CD4-positive, alpha-beta T cell (primary cell): ENCODE results near the gene ACOT8. TPM values are rescaled to one million over a fixed set of nuclear protein-coding genes. Genes with fewer than 3 reads are reported as not detected.

Source experiments
- ATAC-seq: fragments of 200-7000 bp; cut with Tn5 transposase; one replicate; pipeline ENCODE4 v1.10.0; 2022; ENCODE audit warnings: mild to moderate bottlenecking; ENCODE audit not compliant: poor library complexity
- CTCF ChIA-PET: fragments of 350-600 bp; sonication (Branson Sonifier 250); formaldehyde crosslinking; loops from one replicate; lab custom pipeline; 2021; ENCODE audit warnings: antibody characterized with exemption, inconsistent platforms; lab: Charles Lee
- POLR2A ChIA-PET: fragments of 350-600 bp; sonication (Branson Sonifier 250); formaldehyde crosslinking; loops from one replicate; lab custom pipeline; 2021; ENCODE audit warnings: antibody characterized with exemption, inconsistent platforms; lab: Charles Lee
- DNase-seq, 14 experiments: peaks; one replicate each; pipeline ENCODE4 v3.0.0-alpha.2; 2013 to 2020; ENCODE audit warnings: mixed read lengths in 2 of 14
- H3K27ac ChIP-seq, 2 donors: one replicate each; pipeline versions ENCODE4 v1.5.1 to v1.7.0; 2013; ENCODE audit warnings: low read length in 2 of 2, low read depth in 1 of 2, mild to moderate bottlenecking in 1 of 2
- H3K27me3 ChIP-seq, 2 experiments: 1 replicate in 1 of 2; 2 replicates in 1 of 2; pipeline versions ENCODE4 v1.6.1 to v1.7.0; 2013; ENCODE audit warnings: low read length in 2 of 2, control low read depth in 1 of 2, mild to moderate bottlenecking in 1 of 2, moderate library complexity in 1 of 2; ENCODE audit not compliant: insufficient read depth in 2 of 2, control insufficient read depth in 1 of 2
- H3K36me3 ChIP-seq: one replicate; pipeline ENCODE4 v1.6.1; 2013; ENCODE audit warnings: low read length, control low read depth; ENCODE audit not compliant: insufficient read depth
- H3K4me1 ChIP-seq: one replicate; pipeline ENCODE4 v1.6.1; 2013; ENCODE audit warnings: low read length, control low read depth; ENCODE audit not compliant: insufficient read depth
- H3K4me3 ChIP-seq: one replicate; pipeline ENCODE4 v1.5.1; 2013; ENCODE audit warnings: mild to moderate bottlenecking, low read length, moderate library complexity
- H3K9me3 ChIP-seq, 2 experiments: 1 replicate in 1 of 2; 2 replicates in 1 of 2; pipeline versions ENCODE4 v1.6.1 to v1.7.0; 2013; ENCODE audit warnings: low read length in 2 of 2, mild to moderate bottlenecking in 2 of 2, control low read depth in 1 of 2, moderate library complexity in 1 of 2; ENCODE audit not compliant: control insufficient read depth in 1 of 2, insufficient read depth in 1 of 2
- H3K27ac Mint-ChIP-seq: one replicate; pipeline ENCODE4 v1.8.0; 2020; ENCODE audit warnings: mixed read lengths
- H3K27me3 Mint-ChIP-seq: one replicate; pipeline ENCODE4 v1.8.0; 2021; ENCODE audit warnings: mixed read lengths
- H3K36me3 Mint-ChIP-seq: one replicate; pipeline ENCODE4 v1.8.0; 2021; ENCODE audit warnings: low read depth, mixed read lengths
- H3K4me1 Mint-ChIP-seq: one replicate; pipeline ENCODE4 v1.8.0; 2021; ENCODE audit warnings: low read depth, mixed read lengths
- H3K4me3 Mint-ChIP-seq: one replicate; pipeline ENCODE4 v1.8.0; 2020; ENCODE audit warnings: mild to moderate bottlenecking, mixed read lengths
- H3K9me3 Mint-ChIP-seq: one replicate; pipeline ENCODE4 v1.8.0; 2020; ENCODE audit warnings: mixed read lengths
- intact Hi-C, 2 experiments: fragments of 100-400 bp; cut with DNase I in 1 of 2; cut with micrococcal nuclease in 1 of 2; formaldehyde crosslinking; loops; one replicate each; pipeline versions ENCODE4 v1.15.1 to v1.9.0; 2023 to 2025; cut with DNase I, micrococcal nuclease
- total RNA-seq, 174 experiments: library from RNA in 2 of 174; stranded (reverse) in 2 of 174; gene quantifications; one replicate each; pipeline ENCODE4 v1.2.3 and lab custom pipeline; 2021 to 2026
- TF ChIP-seq, protein P1 (sequence below): fragments of 200-600 bp; IDR thresholded peaks from one replicate; pipeline ENCODE4 v1.8.0; 2022; ENCODE audit warnings: antibody characterized with exemption, mild to moderate bottlenecking

The ACOT8 gene
- total RNA-seq, 2 experiments from 2014 or later = 19.1 to 19.9 TPM

GRCh38 chr20:45899046-45899835 is 42.0 kb upstream of the ACOT8 start:
- Mint-ChIP-seq H3K27ac (no peak overlapping the region), H3K4me3 (no peak overlapping the region), H3K36me3 (peaks cover 32% of the 10 kb centered on the region), H3K4me1 (no peaks in the 10 kb centered on the region), H3K9me3 (no peaks in the 10 kb centered on the region), H3K27me3 (no peaks in the 10 kb centered on the region)
- H3K4me1 ChIP-seq = peaks cover 8% of the 10 kb centered on the region
- no peak overlapping the region for H3K4me3 ChIP-seq
- H3K27me3 ChIP-seq = no peaks in the 10 kb centered on the region
- H3K36me3 ChIP-seq = peaks cover 42% of the 10 kb centered on the region
- no peak for ATAC-seq
- TF ChIP-seq, protein P1, sequence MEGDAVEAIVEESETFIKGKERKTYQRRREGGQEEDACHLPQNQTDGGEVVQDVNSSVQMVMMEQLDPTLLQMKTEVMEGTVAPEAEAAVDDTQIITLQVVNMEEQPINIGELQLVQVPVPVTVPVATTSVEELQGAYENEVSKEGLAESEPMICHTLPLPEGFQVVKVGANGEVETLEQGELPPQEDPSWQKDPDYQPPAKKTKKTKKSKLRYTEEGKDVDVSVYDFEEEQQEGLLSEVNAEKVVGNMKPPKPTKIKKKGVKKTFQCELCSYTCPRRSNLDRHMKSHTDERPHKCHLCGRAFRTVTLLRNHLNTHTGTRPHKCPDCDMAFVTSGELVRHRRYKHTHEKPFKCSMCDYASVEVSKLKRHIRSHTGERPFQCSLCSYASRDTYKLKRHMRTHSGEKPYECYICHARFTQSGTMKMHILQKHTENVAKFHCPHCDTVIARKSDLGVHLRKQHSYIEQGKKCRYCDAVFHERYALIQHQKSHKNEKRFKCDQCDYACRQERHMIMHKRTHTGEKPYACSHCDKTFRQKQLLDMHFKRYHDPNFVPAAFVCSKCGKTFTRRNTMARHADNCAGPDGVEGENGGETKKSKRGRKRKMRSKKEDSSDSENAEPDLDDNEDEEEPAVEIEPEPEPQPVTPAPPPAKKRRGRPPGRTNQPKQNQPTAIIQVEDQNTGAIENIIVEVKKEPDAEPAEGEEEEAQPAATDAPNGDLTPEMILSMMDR = no peak
- intact Hi-C loops = no loop called here
- ChIA-PET CTCF (interaction anchor here (0.7 to 0.8 kb wide), 2 partner anchors 14 to 22 kb away, joined by 3 read pairs; no protein-coding TSS in a partner anchor), POLR2A (interaction anchor here (1.4 kb wide), 1 partner anchor 36 kb away, joined by 5 read pairs; the partner anchor contains the start of gene PCIF1)
- H3K27ac ChIP-seq = no peak overlapping the region
- DNase-seq = no peak
- no peaks in the 10 kb centered on the region for H3K9me3 ChIP-seq

DNA sequence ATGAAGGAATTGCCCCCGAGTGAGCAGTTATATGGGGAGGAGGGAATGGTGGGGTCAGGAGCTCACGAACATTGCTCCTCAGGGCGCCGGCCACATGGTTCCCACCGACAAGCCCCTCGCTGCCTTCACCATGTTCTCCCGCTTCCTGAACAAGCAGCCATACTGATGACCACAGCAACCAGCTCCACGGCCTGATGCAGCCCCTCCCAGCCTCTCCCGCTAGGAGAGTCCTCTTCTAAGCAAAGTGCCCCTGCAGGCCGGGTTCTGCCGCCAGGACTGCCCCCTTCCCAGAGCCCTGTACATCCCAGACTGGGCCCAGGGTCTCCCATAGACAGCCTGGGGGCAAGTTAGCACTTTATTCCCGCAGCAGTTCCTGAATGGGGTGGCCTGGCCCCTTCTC is 41.1 kb upstream of the ACOT8 start:
- TF ChIP-seq, protein P1 = no peak
- no peak overlapping the region for H3K4me3 ChIP-seq
- Mint-ChIP-seq H3K36me3 (peaks cover 38% of the 10 kb centered on the region), H3K4me1 (peaks cover 5% of the 10 kb centered on the region), H3K27ac (no peak overlapping the region), H3K27me3 (no peaks in the 10 kb centered on the region), H3K9me3 (no peaks in the 10 kb centered on the region), H3K4me3 (no peak overlapping the region)
- no peak for ATAC-seq
- peaks cover 18% of the 10 kb centered on the region for H3K4me1 ChIP-seq
- no peaks in the 10 kb centered on the region for H3K27me3 ChIP-seq
- ChIA-PET CTCF (no interaction called here), POLR2A (interaction anchor here (1.4 kb wide), 1 partner anchor 37 kb away, joined by 5 read pairs; the partner anchor contains the start of gene PCIF1)
- DNase-seq = no peak
- H3K27ac ChIP-seq = no peak overlapping the region
- H3K36me3 ChIP-seq = peaks cover 49% of the 10 kb centered on the region
- no peaks in the 10 kb centered on the region for H3K9me3 ChIP-seq
- intact Hi-C loops = no loop called here

- no peaks in the 10 kb centered on the region for H3K27me3 Mint-ChIP-seq
- Histone ChIP-seq H3K4me1 (peaks cover 24% of the 10 kb centered on the region), H3K27me3 (no peaks in the 10 kb centered on the region), H3K9me3 (no peaks in the 10 kb centered on the region), H3K4me3 (no peak overlapping the region), H3K36me3 (peaks cover 54% of the 10 kb centered on the region), H3K27ac (no peak overlapping the region)
- DNase-seq = no peak
- H3K9me3 Mint-ChIP-seq = no peaks in the 10 kb centered on the region
- H3K4me1 Mint-ChIP-seq = peaks cover 11% of the 10 kb centered on the region
- POLR2A ChIA-PET = no interaction called here
- no peak for ATAC-seq
- intact Hi-C loops = no loop called here
- H3K4me3 Mint-ChIP-seq = no peak overlapping the region
- CTCF ChIA-PET = no interaction called here
- peaks cover 38% of the 10 kb centered on the region for H3K36me3 Mint-ChIP-seq
- H3K27ac Mint-ChIP-seq = no peak overlapping the region
- TF ChIP-seq, protein P1 = no peak
Observed at GRCh38 chr20:45897692-45898091, 40.5 kb upstream of the ACOT8 start.
